ENCODE results near the gene LDB2.

DNA sequence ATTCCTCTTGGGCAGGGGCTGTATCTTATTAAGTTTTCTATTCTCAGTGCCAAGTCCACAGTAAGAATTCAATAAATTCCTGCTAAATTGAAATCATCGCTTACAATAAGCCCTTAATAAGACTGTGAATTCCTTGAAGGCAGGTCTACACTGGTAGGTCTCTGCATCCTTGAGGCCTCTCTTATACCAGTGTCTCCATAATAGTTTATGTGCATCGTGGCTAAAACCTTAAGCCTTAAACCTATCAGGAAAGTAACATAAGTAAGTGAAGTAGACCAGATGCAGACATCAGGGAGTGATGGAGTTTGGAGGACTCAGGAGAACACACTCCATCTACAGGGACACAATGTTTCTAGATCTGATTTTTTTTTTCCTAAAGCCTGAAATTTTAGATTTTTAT, 240.3 kb downstream of the LDB2 start:
- TF ChIP-seq EP300 (IDR thresholded peaks at IDR 0.05; ENCODE audit: borderline replicate concordance) = no peak
- TF ChIP-seq, protein P1, sequence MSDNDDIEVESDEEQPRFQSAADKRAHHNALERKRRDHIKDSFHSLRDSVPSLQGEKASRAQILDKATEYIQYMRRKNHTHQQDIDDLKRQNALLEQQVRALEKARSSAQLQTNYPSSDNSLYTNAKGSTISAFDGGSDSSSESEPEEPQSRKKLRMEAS (IDR thresholded peaks at IDR 0.05) = no peak
- TF ChIP-seq EGR1 (IDR thresholded peaks at IDR 0.05) = no peak
- no peak for TF ChIP-seq TAF1 (IDR thresholded peaks at IDR 0.05; ENCODE audit: low read depth)
- no peak for TF ChIP-seq NFIC (IDR thresholded peaks at IDR 0.05)
- TF ChIP-seq FOXM1 (IDR thresholded peaks at IDR 0.05; ENCODE audit: borderline replicate concordance, low read depth) = no peak
